Caki2 (cell line): ENCODE measurements around the gene SLC66A1. TPM values are rescaled to one million over a fixed set of nuclear protein-coding genes. Genes with fewer than 3 reads are reported as not detected.

Experiments used
- DNase-seq: peaks from one replicate; pipeline ENCODE4 v3.0.0-alpha.2; 2015; ENCODE audit warnings: low read depth
- in situ Hi-C: cut with HindIII; loops from 2 replicates; pipeline ENCODE4 v1.10.0; 2016; ENCODE audit warnings: low sequenced_read_pairs, low pct_unique_long_range_greater_than_20kb, mixed read lengths
- total RNA-seq: library from RNA; depleted of rRNA; stranded (reverse); fragments of >200 nt; shearing (Covaris generic); gene quantifications from 2 replicates; pipeline ENCODE4 v1.2.3, GENCODE V29; 2014; ENCODE audit warnings: low replicate concordance

SLC66A1 gene
- total RNA-seq, 1 experiment from 2014 or later, result 35.2 TPM

DNA sequence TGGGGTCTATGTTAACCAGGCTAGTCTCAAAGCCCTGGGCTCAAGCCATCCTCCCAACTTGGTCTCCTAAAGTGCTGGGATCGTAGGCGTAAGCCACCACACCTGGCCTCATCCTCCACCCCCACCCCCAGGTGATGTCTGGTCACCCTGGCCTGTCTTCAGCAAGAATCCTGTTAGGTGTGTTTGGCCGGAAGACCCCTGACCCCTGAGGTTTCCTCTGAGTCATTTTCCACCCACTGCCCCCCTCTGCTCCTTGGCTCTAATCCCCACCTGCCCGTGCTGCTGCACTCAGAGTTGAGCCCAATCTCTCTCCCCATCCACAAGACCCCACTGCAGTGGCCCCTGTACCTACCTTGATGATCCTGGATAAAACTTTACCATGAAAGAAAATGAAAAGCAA, 25.2 kb downstream of the SLC66A1 start:
- DNase-seq, result no peak

DNA sequence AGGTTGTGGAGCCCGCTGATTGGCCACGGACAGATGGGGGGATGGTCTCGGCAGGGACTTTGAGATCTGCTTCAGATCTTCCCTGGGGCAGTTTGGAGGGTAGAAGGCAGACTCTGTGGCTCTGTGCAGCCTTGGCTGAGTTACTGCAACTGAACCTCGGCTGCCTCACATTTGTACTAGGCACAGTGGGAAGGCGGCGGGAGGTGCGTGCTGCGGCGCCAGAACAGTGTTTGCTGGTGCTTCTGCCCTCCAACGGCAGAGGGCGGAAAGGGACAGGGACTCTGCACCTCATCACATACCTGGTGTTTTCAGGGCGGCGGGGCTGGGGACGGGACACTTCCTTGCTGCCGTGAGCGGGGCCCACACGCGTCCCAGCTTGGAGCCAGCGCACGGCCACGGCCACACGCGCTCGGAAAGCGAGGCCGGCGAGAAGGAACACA, 26.2 kb downstream of the SLC66A1 start:
- in situ Hi-C loops, result no loop called here
- DNase-seq, result no peak

More for the DNA sequence above, 25.2 kb downstream of the SLC66A1 start:
- in situ Hi-C loops, result no loop called here

DNA sequence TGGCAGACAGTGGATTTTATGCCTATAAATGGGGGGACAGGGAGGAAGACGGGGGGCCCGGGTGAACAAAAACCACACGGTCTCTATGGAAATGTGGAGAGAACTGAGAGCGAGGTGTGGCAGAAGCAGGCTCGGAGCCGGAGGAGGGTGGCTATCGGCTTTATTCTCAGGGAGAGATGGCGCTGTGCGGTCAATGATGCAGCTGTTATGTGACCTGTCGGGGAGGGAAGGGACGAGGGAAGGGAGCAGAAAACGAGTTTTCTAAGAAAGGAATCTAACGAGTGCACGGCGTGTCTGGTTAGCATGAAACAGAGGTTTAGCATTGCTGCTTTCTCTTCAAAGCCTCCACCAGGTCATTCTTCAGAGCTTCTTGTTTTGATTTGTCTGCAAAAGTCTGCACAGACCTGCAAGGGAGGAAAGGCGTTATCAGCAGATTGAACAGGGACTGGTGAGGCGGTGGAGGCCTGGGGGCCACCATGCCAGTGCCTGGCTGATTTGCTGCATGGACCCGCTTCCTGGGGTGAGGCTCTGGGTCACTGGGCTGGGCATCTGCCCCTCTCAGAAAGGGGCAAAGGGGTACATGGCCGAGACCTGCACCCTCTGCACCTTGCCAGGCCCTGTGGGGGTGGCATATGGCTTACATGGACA, 27.2 kb downstream of the SLC66A1 start:
- DNase-seq, result no peak
- in situ Hi-C loops, result no loop called here

DNA sequence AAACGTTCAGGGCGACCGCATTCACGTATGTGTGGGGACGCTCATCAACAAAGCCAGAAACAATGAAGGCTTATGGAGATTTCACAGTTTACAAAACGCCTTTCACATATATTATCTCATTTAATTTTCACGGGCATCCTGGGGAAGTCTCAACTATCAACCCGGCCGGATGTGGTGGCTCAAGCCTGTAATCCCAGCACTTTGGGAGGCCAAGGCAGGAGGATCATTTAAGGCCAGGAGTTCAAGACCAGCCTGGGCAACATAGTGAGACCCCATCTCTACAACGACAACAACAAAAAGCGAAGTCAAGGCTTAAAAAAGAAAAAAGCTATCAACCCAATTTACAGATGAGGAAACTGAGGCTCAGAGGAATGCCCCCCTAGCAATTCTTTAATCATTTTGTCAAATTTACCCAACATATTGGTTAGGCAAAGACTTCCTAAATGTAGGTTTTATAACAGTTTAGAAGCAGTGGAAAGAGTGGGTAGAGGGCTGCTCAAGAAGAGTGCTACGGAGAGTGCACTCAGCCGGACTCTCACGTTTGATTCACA, 28.3 kb downstream of the SLC66A1 start:
- in situ Hi-C loops, result no loop called here
- no peak for DNase-seq

DNA sequence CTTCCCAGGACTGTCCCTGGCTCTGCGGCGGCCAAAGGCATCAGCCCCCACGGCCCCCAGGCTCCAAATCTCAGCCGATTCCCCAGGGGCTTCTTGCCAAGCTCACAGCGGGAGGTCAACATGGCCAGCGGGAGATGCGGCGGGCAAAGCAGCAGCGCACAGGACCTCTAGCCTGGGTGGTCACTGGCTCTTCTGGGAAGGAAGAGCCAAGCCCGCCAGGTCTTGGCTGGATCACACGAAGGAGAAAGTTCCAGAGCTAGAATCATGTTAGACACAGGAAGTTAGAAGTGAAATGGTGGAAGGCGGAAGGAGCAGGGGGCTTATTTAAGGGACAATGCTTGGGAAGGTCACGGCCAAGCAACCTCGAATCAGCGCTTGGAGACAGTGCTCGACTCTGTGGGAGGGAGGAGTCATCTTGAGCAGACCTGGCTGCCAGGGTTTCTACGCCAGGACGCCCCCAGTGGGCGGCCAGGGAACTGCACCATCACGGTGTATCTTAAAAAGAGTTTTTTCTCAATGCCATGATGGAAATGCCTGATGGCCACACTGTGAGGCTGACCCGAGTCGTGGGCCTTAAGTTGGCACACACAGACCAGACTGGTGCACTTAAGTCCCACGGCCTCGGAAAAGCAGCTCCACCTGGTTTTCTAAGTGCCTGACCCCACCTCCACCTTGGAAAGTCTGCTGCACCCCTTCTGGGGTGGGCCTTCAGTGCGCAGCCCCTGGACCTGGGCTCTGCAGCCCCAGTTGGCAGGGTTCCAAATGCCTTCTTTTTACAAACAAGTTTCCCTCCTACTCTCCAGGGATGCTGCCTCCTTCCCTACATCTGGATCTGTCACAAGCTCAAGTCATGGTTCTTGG, 29.3 kb downstream of the SLC66A1 start:
- in situ Hi-C loops, result no loop called here
- peak; percentile 46 for DNase-seq

DNA sequence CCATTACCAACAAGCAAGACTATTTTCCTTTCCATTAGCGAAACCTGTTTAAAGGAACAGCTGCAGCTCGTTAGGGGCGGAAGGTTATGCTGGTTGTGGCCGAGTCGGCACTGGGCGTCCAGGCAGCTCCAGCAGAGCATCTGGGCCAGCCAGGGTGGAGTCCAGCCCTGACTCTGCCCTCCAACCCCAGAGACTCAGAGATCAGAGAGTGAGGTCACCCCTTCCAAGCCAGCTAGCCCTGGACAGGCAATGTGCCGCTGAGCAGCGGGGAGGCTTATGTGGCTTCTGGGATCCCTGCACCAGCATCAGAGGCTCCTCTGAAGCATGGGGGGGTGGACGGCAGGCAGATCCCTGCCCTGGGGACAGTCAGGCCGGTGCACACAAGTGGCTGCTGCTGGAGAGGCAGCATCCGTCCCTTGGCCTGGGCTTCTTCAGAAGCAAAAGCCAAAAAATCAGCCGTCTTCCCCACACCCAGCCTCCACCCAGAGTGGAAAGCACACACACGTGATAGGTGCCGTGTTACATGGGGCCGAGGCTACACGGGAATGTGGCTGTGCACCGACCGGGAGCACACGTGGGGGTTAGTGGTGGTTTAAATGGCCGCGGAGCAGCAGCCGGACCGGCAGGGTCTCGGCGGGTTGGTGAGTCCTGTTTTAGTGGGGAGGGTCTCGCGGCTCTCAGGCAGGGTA, 30.1 kb downstream of the SLC66A1 start:
- in situ Hi-C loops, result no loop called here
- DNase-seq, result no peak

DNA sequence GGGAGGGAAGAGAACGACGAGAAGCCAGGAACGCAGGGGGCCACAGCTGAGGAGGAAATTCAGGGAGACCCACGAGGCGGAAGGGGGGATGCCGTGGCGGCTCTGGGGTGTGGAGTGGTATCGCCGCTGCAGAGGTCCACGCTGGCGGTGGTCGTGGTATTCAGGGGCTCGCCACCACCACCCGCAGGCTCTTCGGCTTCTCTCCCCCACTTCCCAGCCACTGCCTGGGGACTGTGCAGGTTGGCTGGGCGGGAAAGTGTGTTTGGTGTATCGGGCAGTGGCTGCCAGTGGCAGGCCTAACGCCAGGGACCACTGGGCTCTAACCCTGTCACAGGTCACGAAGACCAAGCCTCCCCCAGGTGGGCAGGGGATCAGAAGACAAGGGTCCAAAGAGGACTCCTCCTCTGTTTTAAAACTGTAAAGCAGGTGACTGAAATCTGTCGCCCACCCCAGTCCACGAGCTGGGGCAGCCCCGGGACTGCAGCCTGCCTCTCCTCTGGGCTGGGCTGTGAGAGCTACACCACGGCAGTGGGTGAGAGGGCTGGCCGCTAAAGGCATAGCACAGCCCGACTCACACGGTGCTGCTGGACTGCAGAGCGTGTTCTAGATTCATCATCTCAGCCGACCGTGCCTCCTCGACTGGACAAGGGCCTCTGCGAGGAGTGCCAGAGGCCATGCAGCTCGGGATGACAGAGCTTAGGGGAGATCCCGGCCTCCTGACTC, 30.9 kb downstream of the SLC66A1 start:
- in situ Hi-C loops, result no loop called here
- DNase-seq, result no peak

DNA sequence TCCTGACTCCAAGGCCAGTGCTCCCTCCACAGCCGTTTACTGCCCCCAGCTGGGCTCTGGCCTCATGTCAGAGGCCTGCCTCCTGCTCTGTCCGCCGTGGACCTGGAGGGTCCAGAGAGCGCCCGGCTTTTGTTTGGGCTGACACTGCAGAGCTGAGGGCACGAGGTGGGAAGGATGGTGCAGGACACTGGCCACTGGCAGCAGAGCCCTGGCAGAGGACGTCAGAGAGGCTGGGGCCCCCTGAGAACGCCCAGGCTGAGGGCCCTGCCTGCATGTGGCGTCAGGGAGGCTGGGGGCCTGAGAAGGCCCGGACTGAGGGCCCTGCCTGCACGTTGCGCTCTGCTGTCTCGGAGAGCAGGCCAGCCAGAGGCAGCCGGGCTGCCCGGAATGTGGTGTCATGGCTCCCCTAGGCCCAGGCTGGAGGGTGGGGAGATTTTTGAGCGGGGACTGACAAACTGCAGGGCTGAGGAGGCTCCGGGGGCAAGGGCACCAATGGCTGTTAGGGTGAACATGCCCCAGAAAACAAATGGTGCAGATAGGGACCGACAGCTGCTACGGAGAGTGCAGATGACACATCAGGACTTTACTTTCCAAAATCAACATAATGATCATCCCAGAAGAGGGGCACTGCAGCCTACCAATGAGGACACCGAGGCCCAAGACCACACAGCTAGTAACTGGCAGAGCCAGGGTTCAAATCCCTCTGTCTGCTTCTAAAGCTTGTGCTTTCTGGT, 31.7 kb downstream of the SLC66A1 start:
- in situ Hi-C loops, result no loop called here
- DNase-seq, result no peak

DNA sequence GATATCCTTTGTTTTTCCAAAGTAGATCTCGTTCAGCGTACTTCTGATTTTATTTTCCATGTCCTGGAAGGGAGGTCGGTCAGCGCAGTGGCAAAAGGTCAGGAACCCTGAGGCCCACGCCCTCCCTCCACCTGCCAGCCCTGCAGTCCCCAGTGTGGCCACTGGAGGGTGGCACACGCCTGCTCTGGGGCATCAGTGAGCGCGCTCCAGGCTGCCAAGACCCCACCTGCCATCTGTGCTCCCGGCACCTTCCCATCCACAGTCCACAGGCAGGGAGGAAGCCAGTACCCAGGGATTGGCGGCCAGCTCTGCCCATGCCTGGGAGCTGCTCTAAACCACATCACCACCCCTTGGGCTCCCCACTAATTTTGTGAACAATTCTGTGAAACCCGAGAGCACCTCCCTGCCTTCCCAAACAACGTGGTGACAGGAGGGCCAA, 32.3 kb downstream of the SLC66A1 start:
- in situ Hi-C loops, result no loop called here
- peak; percentile 22 for DNase-seq

DNA sequence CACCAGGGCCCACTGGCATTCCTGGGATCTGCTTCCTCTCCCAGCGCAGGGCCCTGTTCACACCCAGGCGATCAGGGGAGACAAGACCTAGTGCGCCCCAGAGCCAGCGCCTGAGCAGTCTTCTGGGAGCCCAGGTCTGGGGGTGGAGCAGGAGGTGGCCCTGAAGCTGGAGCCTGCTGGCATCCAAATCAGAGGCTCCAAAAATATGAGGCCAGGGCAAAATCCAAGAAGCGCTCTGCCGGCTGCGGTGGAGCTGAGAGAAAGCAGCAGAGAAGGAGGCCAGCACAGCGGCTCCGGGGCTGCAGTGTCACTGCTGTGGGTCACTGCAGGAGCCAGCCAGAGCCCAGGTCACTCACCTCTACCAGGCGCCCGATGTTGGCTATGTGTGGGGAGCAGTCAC, 32.7 kb downstream of the SLC66A1 start:
- DNase-seq, result no peak
- in situ Hi-C loops, result no loop called here

DNA sequence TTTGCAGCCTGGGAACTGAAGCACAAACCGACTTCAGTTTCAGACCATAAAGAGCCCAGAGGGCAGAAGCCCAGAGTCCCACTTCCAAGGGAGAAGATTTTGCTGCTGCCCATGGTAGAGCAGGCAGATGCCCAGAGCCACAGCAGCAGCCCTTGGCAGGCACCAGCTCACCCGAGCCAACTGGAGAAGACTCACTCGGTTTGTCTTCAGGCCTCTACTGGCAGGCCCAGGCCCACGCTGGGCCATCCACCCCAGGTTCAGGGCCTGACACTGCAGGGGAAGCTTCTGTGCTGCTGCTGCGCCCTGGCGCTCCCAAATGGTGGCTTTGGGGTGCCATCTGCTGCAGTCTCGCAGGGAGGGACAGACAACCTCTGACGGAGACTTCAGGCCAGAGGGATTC, 33.3 kb downstream of the SLC66A1 start:
- in situ Hi-C loops, result no loop called here
- DNase-seq, result no peak

DNA sequence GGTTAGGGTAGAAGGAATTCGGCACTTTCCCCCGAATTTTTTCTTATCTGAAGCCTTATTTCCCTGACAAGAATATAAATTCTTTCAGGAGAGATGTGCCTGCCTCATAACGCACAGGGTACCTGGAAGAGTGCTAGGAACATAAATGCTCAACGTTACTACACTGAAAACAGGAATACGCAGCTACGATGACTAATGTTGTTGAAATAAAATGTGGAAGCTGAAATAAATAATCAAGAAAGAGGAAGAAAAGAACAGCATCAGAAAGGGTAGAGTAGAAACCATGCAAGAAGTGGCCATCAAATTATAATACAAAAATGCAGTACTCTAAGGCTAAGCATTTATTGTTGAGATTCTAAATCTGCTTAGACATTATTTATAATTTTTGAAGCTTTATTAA, 33.9 kb downstream of the SLC66A1 start:
- no peak for DNase-seq
- in situ Hi-C loops, result no loop called here

DNA sequence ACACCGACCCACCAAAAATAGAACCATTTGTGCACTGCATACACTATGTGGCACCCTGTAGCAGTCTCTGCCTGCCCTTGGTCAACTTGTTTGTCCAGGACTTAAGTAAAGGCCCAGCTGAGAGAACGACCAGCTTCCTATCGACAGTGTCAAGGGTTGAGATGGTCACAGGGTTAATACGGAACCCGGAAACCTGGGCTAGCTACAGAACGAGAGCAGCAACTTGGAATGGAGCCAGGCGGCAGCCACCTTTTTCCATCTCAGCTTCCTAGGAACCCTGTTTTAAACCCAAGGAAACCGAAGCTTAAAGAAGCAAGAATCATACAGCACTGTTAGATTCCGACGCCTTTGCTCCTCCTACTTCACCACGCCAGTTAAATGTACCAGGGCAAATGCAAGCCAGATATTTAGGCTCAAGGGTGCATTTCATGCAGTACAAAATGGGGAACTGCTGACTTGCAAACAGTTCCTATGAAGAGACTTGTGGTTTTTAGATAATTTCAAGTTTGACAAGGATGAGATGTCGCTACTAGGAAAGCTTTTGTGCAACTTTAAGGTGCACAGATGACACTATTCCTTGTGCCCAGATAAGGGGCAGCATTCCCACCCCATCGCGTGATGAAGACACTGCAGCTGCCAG, 35.5 kb downstream of the SLC66A1 start:
- in situ Hi-C loops, result no loop called here
- DNase-seq, result no peak

DNA sequence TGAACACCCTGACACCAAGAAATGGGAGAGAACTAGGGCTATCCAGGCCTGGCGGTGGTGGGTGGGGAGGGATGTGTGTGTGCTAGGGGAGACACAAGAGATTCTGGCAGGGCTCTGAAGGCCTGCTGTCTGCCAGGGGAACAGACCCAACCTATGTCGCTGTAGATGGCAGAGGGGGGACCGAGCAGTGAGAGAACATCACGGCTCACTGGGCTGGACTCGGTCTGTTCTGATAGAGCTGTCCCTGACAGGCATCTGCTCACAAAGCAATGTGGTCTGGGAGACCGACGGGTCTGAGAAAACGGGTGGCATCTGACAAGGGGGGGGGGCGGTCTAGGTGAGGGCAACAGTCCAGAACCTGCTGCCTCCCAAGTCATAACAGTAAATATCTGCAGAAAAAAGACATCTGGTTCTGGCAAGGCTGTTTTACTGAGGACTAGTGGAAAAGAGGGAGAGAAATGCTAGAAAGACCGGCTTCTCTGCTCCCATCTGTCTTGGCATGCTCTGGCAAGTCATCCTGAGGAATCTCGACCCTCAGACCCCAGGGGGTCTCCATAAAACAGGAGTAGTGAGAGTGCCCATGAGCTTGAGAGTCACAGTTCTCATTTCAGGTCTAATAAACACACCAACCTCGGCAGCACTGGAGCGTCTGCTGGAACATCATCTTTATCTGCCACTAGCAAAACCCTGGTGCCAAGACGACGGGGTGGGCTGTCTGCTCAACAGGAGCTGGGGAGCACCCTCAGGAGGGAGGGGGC, 36.5 kb downstream of the SLC66A1 start:
- DNase-seq, result no peak
- in situ Hi-C loops, result no loop called here

DNA sequence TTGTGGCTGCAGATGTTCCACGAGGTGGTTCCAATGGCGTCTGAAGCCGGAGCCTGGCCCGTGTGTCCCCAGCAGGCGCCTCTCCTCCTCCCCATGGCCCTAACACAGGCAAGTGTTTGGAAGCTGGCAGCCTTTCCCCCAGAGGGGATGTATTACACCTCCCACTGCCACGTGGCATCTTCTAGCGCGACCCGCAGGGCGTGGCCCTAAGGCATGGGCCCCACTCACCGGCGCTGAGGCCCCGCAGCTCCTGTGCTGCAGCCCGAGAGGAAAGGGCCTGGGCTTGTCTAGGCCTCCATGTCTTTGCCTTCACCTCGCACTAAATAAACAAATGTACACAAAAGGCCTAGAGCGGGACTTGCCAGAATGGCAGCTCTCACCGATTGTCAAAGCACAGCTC, 37.9 kb downstream of the SLC66A1 start:
- in situ Hi-C loops, result no loop called here
- no peak for DNase-seq

DNA sequence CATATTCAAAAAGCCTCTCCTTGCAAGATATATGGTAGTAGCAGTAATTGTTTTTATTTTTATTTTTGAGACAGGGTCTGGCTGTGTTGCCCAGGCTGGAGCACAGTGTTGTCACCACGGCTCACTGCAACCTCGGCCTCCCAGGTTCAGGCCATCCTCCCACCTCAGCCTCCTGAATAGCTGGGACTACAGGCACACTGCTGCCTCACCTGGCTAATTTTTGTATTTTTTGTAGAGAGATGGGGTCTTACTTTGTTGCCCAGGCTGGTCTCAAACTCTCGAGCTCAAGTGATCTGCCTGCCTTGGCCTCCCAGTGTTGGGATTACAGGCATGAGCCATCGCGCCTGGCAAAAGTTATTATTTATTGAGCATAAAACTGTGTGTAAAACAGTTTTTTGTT, 38.4 kb downstream of the SLC66A1 start:
- in situ Hi-C loops, result no loop called here
- no peak for DNase-seq

DNA sequence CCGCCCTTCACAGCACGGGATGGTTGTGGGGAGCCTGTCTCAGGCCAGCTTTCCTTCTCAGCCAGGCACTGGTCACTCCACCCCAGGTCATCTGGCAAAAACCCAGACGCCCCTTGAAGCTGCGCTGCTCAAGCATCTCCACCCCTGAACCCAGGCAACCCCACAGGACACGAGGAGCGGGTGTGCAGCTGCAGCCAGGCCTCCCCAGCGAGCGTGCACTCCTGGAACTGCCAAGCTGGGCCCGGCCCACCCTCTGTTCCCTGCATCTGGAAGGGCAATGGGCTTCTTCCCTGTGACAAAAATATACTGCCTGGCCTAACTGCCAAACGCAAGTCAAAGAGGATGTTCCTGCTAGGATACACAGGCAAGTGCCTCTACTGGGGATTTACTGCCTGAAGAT, 39.7 kb downstream of the SLC66A1 start:
- in situ Hi-C loops, result no loop called here

More for the DNA sequence above, 39.7 kb downstream of the SLC66A1 start:
- no peak for DNase-seq
